ENCODE results near the gene KRTAP12-1.
"Not testable (repeated sequence)": the region's sequence is repeated elsewhere in the genome, so short reads cannot be mapped to it uniquely, and the experiment has no call there.

KRTAP12-1 gene

DNA sequence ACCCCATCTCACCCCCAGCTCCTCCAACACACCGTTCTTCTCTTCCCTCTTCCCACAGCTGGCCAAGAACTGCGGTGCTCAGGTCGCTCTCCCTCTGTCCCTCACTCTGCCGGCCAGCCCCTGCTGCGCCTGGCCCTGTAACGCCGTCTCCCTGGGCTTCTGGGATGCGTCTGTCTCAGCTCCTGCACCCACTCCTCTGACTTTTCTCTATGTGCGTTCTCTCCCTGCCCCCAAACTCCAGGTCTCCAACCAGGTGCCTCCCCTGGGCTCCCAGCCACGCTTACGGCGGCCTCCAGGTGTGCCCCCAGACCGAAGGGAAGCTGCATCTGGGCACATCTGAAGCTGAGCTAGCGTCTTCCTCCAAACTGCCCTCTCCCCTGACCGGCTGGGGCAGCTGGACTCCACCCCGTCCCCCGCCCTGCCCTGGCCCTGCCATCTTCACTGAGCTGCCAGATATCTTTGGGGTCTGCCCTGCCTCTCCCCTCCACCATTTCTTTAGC lies 17.6 kb upstream of the KRTAP12-1 start:
- TF ChIP-seq, protein P1, sequence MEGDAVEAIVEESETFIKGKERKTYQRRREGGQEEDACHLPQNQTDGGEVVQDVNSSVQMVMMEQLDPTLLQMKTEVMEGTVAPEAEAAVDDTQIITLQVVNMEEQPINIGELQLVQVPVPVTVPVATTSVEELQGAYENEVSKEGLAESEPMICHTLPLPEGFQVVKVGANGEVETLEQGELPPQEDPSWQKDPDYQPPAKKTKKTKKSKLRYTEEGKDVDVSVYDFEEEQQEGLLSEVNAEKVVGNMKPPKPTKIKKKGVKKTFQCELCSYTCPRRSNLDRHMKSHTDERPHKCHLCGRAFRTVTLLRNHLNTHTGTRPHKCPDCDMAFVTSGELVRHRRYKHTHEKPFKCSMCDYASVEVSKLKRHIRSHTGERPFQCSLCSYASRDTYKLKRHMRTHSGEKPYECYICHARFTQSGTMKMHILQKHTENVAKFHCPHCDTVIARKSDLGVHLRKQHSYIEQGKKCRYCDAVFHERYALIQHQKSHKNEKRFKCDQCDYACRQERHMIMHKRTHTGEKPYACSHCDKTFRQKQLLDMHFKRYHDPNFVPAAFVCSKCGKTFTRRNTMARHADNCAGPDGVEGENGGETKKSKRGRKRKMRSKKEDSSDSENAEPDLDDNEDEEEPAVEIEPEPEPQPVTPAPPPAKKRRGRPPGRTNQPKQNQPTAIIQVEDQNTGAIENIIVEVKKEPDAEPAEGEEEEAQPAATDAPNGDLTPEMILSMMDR (IDR thresholded peaks at IDR 0.05), result no peak
- no peaks in the 10 kb centered on the region for H3K36me3 ChIP-seq
- H3K9me3 ChIP-seq, result no peaks in the 10 kb centered on the region
- intact Hi-C loops (cut with DNase I; ENCODE audit: low total_unique reads), result no loop called here
- peak in 1 of 2 donors; percentile 57 for DNase-seq
- H3K4me3 ChIP-seq, result no peak overlapping the region
- H3K27me3 ChIP-seq, result peaks cover 0 to 96% of the 10 kb centered on the region in 2 donors
- no peak overlapping the region for H3K27ac ChIP-seq
- no peaks in the 10 kb centered on the region for H3K4me1 ChIP-seq

- TF ChIP-seq, protein P1 (IDR thresholded peaks at IDR 0.05), result no peak
- peaks cover 0 to 81% of the 10 kb centered on the region in 2 donors for H3K27me3 ChIP-seq
- no peak overlapping the region for H3K27ac ChIP-seq
- H3K4me3 ChIP-seq, result no peak overlapping the region
- H3K9me3 ChIP-seq, result peaks cover 0 to 5% (median under 1%) of the 10 kb centered on the region in 3 donors
- no peaks in the 10 kb centered on the region for H3K4me1 ChIP-seq
- no peaks in the 10 kb centered on the region for H3K36me3 ChIP-seq
- intact Hi-C loops (cut with DNase I; ENCODE audit: low total_unique reads), result no loop called here
- DNase-seq, result peak in 1 of 2 donors; percentile 41
These were observed 16.1 kb upstream of the KRTAP12-1 start for GRCh38 chr21:44697811-44698734.

- H3K36me3 ChIP-seq; DNase-seq; H3K27ac ChIP-seq; H3K4me1 ChIP-seq; intact Hi-C loops (cut with DNase I; ENCODE audit: low total_unique reads); H3K4me3 ChIP-seq: not testable (repeated sequence)
- Histone ChIP-seq H3K9me3 (peaks cover 0 to 13% (median 6%) of the 10 kb centered on the region in 3 donors), H3K27me3 (peaks cover 0 to 73% of the 10 kb centered on the region in 2 donors)
These were observed 15.3 kb upstream of the KRTAP12-1 start, which contains the start of gene KRTAP10-12 for GRCh38 chr21:44697172-44697810. TSS of gene KRTAP10-12 (plus strand) at chr21:44697172. CDS start at chr21:44697202, 30 bp downstream.

DNA sequence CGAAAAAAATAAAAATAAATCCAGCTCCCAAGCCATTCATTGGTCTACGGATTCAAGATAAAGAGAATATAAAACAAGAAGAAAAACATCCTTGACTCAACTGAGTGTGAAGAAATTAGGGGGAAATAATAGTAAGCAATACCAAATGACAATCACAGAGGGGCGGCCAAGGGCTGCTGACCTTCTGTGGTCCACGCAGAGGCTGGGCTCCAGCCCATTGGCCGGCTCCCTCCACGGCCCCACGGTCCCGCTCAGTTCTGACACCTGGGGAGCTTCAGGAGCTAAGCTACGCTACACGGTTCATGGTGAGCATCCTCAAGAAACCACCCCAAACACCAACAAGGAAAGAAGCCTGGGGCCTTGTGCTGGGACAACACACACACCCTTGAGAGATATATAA lies 14.6 kb upstream of the KRTAP12-1 start:
- Histone ChIP-seq H3K9me3 (peaks cover 0 to 16% (median 6%) of the 10 kb centered on the region in 3 donors), H3K27ac (no peak overlapping the region), H3K27me3 (peaks cover 0 to 66% of the 10 kb centered on the region in 2 donors), H3K4me3 (no peak overlapping the region), H3K36me3 (no peaks in the 10 kb centered on the region), H3K4me1 (no peaks in the 10 kb centered on the region)
- intact Hi-C loops (cut with DNase I; ENCODE audit: low total_unique reads), result no loop called here
- no peak for DNase-seq
- TF ChIP-seq, protein P1 (IDR thresholded peaks at IDR 0.05), result no peak

DNA sequence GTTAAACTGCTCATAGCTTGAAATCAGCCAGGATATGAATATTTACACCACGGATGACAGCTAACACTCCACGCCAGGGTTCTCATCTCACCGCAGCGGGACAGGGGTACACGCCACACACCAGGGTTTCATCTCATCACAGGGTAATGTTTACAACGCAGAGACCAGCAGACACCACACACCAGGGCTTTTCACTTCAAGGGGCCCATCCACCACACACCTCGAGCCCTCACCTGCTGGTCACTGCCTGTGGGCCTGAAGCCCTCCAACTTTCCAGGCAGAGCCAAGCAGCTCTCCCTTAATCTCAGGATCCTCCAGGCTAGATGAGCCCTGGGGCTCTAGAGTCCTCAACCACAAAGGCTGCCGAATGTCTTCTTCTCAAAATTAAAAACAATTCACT lies 13.7 kb upstream of the KRTAP12-1 start:
- Histone ChIP-seq H3K27me3 (peaks cover 0 to 56% of the 10 kb centered on the region in 2 donors), H3K9me3 (peaks cover 0 to 16% (median 6%) of the 10 kb centered on the region in 3 donors), H3K4me1 (no peaks in the 10 kb centered on the region), H3K36me3 (no peaks in the 10 kb centered on the region), H3K4me3 (no peak overlapping the region), H3K27ac (no peak overlapping the region)
- TF ChIP-seq, protein P1 (IDR thresholded peaks at IDR 0.05), result no peak
- intact Hi-C loops (cut with DNase I; ENCODE audit: low total_unique reads), result no loop called here
- no peak for DNase-seq
